AG09309 (cell line): Measurements from ENCODE around the gene PLAGL2.
"Not testable (repeated sequence)": the region's sequence is repeated elsewhere in the genome, so short reads cannot be mapped to it uniquely, and the experiment has no call there.

ENCODE experiments used
- DNase-seq: peaks from one replicate; pipeline ENCODE4 v3.0.0-alpha.2; 2010; ENCODE audit warnings: low read depth
- H3K4me3 ChIP-seq: 2 replicates; pipeline ENCODE4 v1.5.1; 2011; ENCODE audit warnings: mild to moderate bottlenecking, low read depth, low read length, moderate library complexity; ENCODE audit not compliant: control insufficient read depth
- TF ChIP-seq, protein P1 (sequence below): IDR thresholded peaks from 2 replicates; pipeline ENCODE4 v1.5.1; 2011; ENCODE audit warnings: mild to moderate bottlenecking, low read depth, low read length, inconsistent platforms; ENCODE audit not compliant: insufficient read depth, control insufficient read depth; ENCODE audit errors: missing control alignments

The PLAGL2 gene

DNA sequence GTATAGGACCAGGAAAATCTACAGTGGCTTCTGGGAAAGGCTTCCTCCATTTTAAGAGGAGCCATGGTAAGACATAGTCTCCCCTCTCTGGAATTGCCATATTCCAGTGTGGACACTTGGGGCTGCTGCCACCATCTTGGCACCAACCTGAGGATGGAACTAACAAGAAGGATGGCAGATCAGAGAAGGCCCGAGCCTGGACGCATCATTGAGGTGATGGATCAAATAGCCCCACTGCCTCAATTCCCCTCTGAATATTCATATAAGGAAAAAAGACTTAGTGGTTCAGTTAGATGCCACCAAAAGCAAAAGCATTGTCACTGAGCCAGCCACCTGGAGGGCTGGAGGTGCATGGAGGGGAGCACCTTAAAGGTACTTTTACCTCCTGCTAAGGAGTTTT lies 25.9 kb downstream of the PLAGL2 start:
- no peak overlapping the region for H3K4me3 ChIP-seq
- TF ChIP-seq, protein P1, sequence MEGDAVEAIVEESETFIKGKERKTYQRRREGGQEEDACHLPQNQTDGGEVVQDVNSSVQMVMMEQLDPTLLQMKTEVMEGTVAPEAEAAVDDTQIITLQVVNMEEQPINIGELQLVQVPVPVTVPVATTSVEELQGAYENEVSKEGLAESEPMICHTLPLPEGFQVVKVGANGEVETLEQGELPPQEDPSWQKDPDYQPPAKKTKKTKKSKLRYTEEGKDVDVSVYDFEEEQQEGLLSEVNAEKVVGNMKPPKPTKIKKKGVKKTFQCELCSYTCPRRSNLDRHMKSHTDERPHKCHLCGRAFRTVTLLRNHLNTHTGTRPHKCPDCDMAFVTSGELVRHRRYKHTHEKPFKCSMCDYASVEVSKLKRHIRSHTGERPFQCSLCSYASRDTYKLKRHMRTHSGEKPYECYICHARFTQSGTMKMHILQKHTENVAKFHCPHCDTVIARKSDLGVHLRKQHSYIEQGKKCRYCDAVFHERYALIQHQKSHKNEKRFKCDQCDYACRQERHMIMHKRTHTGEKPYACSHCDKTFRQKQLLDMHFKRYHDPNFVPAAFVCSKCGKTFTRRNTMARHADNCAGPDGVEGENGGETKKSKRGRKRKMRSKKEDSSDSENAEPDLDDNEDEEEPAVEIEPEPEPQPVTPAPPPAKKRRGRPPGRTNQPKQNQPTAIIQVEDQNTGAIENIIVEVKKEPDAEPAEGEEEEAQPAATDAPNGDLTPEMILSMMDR: no peak
- DNase-seq: no peak

DNA sequence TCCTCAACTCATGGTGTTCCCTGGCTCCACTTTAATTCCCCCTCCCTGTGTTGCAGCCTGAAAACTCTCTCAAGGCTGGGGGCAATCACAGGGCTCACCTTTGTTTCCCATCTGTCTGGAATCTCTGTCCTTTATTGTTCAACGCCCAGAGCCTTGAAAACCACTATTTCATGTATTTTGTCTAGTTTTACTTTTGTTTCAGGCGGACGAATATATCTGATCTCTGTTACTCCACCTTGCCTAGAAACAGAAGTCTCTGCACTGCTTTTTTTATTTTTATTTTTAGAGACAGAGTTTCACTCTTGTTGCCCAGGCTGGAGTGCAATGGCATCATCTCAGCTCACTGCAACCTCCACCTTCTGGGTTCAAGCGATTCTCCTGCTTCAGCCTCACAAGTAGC lies 27.6 kb downstream of the PLAGL2 start:
- H3K4me3 ChIP-seq: no peak overlapping the region
- TF ChIP-seq, protein P1: no peak
- no peak for DNase-seq

DNA sequence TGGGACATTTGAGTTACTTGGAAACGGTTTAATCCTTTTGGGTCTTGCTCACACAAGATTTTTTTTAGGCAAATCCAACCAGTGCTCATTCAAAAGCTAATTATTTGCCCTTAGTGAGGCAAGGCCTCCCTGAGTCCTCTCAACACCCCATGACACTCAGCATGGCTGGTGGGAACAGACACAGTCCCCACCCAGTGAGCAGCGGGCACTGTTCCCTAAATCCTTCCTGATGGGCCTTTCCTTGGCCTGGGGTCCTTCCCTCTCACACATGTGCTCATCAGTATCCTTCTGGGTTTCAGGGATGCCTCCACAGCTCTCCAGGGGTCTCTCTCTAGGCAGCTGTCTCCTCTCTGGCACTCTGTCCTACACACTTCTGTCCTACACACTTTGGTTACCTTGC lies 28.0 kb downstream of the PLAGL2 start:
- TF ChIP-seq, protein P1: no peak
- DNase-seq: no peak
- H3K4me3 ChIP-seq: no peak overlapping the region

DNA sequence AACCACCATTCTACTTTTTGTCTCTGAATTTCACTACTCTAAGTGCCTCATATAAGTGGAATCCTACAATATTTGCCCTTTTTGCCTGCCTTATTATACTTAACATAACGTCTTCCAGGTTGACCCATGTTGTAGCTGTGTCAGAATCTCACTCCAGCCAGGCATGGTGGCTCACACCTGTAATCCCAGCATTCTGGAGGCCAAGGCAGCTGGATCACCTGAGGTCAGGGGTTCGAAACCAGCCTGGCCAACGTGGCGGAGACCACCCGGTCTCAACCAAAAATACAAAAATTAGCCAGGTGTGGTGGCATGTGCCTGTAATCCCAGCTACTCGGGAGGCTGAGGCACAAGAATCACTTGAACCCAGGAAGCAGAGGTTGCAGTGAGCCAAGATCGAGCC lies 29.8 kb downstream of the PLAGL2 start:
- not testable (repeated sequence) for DNase-seq, H3K4me3 ChIP-seq

DNA sequence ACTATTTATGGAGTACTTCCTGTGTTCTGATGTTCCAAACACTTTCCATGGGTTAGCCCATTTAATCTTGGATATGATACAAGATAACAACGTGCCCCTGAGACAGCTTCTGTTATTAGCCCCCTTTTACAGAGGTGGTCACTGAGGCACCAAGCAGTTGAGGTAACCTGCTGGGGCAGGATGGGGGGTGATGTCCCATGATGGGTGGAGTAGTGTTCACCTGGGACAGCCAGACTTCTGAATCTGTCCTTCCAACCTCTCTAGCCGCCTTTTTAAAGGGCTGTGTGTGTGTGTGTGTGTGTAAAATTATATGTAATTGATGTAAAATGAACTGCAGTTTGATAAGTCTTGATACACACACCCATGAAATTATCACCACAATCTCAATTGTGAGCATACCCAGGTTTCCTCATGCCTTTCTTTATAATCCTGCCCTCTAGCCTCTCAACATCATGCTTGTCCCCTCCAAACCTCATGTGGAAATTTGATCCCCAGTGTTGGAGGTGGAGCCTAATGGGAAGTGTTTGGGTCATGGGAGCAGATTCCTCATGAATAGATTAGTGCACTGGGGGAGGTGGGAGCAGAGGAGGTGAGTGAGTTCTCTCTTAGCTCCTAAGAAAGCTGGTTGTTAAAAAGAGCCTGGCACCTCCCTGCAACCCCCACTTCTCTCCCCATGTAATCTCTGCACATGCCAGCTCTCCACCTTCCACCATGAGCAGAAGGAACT lies 39.2 kb downstream of the PLAGL2 start:
- DNase-seq: no peak
- no peak overlapping the region for H3K4me3 ChIP-seq
- TF ChIP-seq, protein P1: no peak

DNA sequence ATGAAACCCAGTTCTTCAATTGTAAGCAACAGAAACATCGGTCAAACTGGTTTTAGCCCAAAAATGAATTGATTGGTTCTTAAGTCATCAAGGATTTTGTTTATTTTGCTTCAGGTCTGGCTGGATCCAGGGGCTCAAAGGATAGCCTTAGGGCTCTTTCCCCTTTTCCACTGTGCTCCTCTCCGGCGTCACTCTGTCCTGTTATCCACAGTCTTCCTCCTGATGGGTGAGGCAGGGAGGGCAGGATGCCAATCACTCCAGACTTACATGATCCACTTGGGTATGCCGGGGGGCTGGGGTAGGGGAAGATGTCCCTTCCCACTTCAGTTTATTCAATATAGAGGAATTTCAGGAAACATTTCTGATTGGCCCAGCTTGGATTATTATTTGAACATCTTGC lies 40.0 kb downstream of the PLAGL2 start:
- DNase-seq: no peak
- TF ChIP-seq, protein P1: no peak
- no peak overlapping the region for H3K4me3 ChIP-seq

DNA sequence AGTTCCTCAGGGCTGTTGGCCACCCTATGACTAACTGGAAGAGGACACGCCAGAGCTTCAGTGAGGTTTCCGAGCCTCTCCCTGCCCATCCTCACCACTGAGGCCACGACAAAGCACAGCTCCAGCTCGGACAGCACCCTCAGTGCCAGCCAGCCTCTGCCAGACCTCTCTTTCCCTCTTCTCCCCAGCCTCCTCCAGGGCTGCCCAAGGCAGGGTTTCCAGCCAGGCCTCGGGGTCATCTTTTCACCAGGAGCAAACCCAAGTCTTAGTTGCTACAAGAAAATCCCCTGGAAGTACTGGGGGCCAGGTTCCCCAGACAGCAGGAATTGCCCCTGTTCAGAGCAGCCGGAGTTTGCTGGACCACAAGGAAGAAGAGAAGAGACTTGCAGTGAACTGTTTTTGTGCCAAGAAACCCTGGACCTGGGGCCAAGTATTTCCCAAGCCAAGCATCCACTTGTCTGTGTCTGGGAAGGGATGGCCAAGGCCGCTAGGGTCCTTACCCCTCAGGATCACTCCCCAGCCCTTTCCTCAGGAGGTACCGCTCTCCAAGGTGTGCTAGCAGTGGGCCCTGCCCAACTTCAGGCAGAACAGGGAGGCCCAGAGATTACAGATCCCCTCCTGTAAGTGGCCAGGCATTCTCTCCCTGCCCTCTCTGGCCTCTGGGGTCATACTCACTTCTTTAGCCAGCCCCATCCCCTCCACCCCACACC lies 41.6 kb downstream of the PLAGL2 start:
- no peak for DNase-seq
- no peak overlapping the region for H3K4me3 ChIP-seq
- TF ChIP-seq, protein P1: no peak
